Neural progenitor cell (in vitro differentiated cells): ENCODE measurements around the gene RPH3AL.

ENCODE experiments used
- EZH2 ChIP-seq: fragments of 200-600 bp; sonication (generic); IDR thresholded peaks from 2 replicates; pipeline ENCODE4 v1.6.1; 2017; ENCODE audit warnings: antibody characterized with exemption, mild to moderate bottlenecking, moderate library complexity
- EZH2phosphoT487 ChIP-seq: fragments of 200-600 bp; sonication (generic); IDR thresholded peaks from 2 replicates; pipeline ENCODE4 v1.6.1; 2017; ENCODE audit warnings: antibody characterized with exemption
- TF ChIP-seq, protein P1 (sequence below): fragments of 200-600 bp; sonication (generic); IDR thresholded peaks from 2 replicates; pipeline ENCODE4 v1.5.1; 2017; ENCODE audit warnings: antibody characterized with exemption, mild to moderate bottlenecking

- TF ChIP-seq, protein P1, sequence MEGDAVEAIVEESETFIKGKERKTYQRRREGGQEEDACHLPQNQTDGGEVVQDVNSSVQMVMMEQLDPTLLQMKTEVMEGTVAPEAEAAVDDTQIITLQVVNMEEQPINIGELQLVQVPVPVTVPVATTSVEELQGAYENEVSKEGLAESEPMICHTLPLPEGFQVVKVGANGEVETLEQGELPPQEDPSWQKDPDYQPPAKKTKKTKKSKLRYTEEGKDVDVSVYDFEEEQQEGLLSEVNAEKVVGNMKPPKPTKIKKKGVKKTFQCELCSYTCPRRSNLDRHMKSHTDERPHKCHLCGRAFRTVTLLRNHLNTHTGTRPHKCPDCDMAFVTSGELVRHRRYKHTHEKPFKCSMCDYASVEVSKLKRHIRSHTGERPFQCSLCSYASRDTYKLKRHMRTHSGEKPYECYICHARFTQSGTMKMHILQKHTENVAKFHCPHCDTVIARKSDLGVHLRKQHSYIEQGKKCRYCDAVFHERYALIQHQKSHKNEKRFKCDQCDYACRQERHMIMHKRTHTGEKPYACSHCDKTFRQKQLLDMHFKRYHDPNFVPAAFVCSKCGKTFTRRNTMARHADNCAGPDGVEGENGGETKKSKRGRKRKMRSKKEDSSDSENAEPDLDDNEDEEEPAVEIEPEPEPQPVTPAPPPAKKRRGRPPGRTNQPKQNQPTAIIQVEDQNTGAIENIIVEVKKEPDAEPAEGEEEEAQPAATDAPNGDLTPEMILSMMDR, result no peak
- TF ChIP-seq EZH2, result no peak
- TF ChIP-seq EZH2phosphoT487, result no peak
Measured at GRCh38 chr17:327971-328370, 24.6 kb downstream of the RPH3AL start.
